Measurements from ENCODE around the gene LRRC8C. TPM values are rescaled to one million over a fixed set of nuclear protein-coding genes. Genes with fewer than 3 reads are reported as not detected.

LRRC8C gene
- total RNA-seq, 1 experiment from 2014 or later = 3.0 TPM

DNA sequence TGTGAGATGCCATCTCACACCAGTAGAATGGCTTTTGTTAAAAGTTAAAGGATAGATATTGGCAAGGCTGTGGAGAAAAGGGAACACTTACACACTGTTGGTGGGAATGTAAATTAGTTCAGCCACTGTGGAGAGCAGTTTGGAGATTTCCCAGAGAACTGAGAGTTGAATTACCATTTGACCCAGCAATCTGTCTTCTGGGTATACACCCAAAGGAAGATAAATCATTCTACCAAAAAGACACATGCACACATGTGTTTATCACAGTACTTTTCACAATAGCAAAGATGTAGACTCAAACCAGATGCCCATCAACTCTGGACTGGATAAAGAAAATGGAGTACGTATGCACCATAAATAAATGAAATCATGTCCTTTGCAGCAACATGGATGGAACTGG is 99.3 kb downstream of the LRRC8C start:
- no peak for DNase-seq (ENCODE audit: low spot score)

DNA sequence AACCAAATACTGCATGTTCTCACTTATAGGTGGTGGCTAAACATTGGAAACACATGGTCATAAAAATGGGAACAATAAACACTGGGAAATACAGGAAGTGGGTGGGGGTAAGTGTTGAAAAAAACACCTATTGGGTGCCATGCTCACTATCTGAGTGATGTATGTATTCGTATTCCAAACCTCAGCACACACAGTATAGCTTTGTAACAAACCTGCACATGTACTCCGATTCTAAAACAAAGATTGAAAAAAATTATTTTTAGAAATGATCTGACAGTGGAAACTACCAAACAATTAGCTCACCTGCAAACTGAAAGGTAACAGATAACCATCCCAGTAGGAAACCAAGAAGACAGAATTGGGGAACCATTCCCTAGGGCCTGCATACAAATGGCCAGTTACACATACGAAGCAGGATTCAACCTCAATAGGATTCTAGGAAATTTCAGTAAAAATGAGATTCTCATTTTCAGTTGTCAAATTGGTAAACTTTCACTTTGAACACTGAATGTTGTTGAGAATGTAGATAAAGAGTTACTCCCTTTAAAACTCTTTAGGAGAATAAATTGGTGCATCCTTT is 99.8 kb downstream of the LRRC8C start:
- DNase-seq (ENCODE audit: low spot score) = no peak

DNA sequence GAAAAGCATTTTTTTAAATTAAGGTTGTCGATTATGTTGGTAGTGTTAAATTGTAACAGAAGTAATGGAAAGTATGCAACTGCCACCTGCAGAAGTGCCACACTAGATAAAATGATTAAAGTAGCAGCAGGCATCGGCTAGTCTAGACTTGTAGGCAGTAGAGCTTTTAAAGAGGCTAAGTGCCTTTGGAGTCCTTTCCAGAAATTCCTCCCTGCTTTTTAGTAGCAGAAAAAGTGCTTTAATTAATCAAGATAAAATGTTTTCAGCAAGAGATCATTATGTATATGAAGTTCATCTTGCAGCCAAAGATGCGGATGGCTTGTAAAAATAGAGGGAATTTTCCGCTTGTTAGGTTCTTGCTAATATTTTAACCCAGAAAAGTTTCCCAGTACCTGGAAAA is 100.8 kb downstream of the LRRC8C start:
- DNase-seq (ENCODE audit: low spot score) = no peak

DNA sequence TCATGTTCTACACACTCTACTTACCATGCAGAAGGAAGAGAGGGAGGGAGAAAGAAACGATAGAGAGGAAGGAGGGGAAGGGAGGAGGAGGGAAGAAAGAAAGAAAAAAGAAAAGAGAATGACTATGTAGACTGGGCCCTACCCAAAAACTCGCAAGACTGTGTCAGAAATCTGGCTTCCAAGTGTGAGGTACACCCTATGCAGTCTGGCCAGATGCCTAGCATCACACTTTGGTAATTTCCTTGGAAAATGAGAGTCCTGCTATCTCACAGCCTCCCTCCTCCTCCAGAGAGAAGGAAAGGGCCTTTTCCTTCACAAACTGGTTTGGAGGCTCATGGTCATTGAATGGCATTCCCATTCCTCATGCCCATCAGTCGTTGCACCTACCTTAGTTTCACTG is 101.5 kb downstream of the LRRC8C start:
- DNase-seq (ENCODE audit: low spot score) = no peak

DNA sequence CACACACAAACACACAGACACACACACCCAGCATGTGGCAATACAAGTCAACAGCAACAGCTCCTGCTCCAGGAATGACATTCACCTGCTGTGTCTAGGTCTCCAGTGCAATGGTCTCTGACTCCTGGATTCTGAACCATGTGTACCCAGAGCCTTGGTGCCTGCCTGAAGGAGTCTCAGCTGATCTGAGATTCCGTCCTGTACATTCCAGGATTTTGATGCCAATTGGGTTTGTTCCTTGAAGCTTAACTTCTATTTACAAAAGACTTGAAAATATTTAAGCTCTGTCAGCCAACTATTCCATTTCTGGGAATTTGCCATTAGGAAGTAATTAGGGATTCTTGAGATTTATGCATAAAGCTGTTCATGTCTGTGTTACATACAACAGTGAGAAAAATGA is 102.6 kb downstream of the LRRC8C start:
- no peak for DNase-seq (ENCODE audit: low spot score)

DNA sequence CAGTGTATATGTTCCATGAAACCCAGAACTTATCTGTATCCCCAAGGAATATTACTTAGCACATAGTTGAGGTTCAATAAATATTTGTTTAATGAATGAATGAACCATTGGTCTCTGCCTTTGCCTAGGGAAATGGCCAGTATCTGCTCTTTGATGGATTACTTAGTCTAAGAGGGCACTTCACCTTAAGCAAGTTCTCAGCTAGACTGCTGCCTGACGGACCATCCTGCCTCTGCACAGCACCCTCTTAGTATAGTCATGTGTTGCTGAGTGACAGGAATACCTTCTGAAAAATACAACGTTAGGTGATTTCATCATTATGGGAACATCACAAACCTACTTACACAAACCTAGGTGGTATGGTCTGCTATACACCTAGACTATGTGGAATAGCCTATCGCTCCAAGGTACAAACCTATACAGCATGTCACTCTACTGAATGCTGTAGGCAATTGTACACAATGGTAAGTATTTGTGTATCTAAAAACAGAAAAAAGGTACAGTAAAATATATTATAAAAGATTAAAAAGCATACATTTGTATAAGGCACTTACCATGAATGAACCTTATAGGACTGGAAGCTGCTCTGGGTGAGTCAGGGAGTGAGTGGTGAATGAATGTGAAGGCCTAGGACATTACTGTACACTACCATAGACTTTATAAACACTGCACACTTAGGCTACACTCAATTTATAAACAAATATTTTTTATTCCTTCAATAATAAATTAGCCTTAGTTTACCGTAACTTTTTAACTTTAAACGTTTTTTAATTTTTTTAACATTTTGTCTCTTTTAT is 104.2 kb downstream of the LRRC8C start:
- DNase-seq (ENCODE audit: low spot score) = no peak

DNA sequence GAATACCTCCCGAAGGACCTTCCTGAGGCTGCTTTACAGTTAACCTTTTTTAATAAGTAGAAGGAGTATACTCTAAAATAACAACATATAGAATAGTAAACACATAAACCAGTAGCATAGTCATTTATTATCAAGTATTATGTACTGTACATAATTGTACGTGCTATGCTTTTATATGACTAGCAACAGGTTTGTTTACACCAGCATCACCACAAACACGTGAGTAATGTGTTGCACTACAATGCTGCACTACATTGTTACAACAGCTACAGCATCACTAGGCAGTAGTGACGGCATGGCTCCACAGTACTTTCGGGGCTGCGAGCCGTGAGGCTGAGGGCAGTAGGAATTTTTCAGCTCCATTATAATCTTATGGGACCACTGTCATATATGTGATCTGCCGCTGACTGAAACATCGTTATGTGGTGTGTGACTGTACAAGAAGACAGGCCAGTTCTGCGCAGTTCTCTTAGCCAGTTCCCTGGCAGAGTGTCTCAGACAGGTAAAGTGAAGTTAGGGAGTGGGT is 105.1 kb downstream of the LRRC8C start:
- no peak for DNase-seq (ENCODE audit: low spot score)

DNA sequence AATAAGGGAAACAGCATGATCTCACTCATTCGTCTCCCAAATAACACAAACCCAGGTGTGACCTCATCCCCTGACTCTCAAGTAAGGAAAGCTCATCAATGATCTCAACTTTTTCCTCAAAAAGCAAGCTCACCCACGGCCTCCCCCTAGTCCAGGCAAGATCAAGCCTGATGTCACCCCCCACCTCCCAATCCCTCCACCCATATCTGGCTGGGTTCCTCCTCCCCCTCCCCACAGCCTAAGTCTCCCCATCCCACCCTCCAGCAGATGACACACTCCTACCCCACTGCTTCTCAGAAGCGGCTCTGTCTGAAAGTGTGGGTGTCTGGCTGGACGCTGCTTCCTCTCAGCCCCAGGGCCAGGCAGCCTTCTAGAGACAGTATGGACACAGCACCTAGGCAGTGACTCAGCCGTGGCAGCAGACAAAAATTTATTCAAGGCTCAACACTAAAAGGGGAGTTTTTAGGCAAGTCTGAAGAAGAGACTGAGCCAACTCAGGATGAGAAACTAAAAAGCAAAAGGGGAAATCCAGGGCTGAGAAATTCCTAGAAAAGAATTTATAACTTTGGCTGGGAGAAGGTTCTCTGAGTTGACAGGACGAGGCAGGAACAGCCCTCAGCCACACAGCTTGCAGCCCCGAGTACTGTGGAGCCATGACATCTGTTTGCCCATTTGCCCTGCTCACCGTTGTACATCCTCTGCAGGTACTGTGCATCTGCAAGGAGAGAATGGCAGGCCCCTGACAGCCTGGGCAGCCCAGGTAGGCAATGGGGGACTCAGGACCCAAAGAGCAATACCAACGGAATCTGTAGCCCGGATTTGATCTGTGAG is 106.3 kb downstream of the LRRC8C start:
- peak; percentile 24 for DNase-seq (ENCODE audit: low spot score)

DNA sequence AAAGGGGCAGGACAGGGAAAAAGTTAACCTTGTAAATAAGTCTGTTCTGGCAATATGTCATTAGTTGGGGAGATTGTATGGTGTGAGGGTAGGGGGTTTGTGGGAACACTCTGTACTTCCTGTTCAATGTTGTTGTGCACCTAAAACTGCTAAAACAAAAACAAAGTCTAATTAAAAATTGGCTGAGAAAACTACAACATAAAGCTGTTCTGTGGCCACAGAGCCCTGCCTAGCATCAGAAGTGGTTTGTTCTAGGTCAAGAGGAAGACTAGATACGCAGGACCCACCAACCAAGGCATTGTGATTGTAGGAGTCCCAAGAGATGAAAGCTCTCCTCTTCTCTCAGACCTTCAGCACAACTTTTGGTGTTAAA is 106.9 kb downstream of the LRRC8C start:
- DNase-seq (ENCODE audit: low spot score) = no peak

DNA sequence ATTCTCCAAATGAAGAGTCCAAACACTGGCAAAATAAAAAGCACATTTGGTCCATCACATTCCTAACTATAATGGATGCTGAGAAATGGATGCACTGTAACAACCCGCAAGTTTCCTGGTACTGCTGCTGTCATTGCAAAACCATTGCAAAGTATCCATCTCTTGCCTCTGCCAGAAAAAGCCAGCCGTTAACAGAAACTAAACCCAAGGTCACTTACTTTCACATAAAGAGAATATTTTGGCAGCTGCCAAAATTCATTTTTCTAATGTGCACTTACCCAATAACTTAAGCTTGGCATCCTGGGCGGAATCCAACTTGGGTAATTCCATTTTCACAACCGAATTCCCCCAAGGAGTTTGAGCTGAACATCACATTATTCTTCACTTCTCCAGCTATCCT is 110.9 kb downstream of the LRRC8C start:
- no peak for DNase-seq (ENCODE audit: low spot score)

DNA sequence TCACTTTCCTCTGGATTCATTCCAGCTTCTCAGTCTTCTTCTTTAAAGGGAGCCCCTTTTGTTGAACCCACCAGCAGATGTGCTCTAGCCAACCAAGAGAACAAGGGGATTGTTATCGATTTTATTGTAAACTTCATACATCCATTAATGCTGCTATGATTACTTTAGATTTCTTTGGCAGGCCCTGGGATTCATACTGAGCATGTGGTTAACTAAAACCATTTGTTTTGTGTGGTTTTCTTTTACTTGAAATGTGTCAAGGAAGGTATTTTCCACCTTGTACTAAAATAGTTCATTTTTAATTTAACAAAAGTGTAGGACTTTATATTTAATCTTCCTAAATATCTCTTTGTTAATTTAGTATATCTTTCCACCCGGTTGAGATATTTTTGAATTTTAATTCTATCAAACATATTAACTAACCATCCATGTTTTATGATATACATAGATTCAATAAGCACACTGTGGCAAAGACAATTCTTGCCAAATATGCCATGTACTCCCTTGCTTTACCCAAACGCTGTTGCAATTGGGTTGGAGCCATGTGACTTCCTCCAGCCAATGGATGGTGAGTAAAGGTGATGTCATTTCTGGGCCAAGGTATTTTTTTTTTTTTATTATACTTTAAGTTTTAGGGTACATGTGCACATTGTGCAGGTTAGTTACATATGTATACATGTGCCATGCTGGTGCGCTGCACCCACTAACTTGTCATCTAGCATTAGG is 113.7 kb downstream of the LRRC8C start:
- DNase-seq (ENCODE audit: low spot score) = no peak

DNA sequence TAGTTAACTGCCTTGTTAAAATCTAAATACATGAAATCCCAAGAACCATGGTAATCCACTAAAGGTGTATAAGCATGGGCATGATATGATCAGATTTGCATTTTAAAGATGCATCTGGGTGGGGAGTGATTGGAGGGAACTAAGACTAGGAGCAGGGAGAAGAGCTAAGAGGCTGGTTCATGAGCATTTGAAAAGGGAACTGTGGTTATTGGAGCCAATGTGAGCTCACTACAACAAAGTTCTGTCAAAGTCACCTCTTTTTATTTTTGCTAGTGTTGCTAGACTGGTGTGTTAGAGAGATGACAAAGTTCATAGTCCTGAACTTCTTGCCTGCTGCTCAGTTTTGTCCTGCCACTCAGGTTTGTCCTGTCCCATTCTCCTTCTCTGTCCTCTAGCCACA is 120.8 kb downstream of the LRRC8C start:
- DNase-seq (ENCODE audit: low spot score) = no peak

DNA sequence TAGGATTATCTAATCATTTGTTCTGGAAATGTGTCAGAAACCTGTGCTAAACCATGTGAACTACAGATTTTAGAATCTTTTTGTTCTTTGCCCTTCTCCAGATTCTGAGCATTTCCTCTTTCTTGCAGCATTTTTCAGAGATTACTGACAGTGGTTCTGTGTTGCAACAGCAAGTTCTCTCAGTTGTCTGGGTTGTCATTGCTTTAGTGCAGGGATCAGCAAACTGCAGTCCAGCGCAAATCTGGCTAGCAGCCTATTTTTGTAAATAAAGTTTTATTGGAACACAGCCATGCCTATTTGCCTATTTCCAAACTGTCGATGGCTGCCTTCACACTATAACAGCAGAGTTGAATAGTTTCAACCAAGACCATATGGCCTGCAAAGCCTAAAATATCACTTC is 121.6 kb downstream of the LRRC8C start:
- no peak for DNase-seq (ENCODE audit: low spot score)

DNA sequence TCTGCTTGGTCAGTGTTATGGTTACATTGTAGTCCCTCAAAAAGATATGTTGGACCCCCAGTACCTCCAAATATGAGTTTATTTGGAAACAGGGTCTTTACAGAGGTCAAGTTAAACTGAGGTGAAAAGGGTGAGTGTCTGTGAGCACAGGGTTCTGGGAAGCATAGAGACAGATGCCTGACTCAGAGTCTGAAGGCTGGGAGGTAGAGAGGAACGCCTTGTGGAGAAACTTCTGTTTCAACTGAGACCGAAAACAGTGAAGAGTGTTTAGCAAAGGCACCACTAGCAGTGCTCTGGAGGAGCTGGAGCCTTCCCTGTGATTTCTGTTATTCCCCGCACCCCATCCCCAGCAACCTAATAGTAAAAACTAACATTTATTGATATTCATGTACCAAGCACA is 122.7 kb downstream of the LRRC8C start:
- no peak for DNase-seq (ENCODE audit: low spot score)

DNA sequence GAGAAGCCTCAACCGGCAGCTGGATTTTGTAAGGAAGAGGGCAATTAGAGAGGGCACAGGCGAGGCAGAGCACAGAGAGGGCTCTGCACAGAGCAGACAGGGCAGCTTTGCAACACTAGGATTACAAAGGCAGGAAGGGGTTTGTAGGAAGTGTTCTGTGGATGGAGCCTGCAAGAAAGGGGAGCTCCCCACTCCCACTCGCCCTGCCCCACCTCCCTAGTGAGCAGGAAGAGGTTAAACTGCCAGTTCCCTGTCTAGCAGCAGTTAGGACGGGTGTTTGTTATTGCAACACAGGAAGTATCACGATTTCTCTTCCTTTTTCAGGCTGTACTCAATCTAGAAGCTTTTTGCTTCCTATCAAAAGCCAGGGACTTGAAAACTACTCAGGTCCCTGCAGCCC is 124.6 kb downstream of the LRRC8C start:
- DNase-seq (ENCODE audit: low spot score) = no peak

DNA sequence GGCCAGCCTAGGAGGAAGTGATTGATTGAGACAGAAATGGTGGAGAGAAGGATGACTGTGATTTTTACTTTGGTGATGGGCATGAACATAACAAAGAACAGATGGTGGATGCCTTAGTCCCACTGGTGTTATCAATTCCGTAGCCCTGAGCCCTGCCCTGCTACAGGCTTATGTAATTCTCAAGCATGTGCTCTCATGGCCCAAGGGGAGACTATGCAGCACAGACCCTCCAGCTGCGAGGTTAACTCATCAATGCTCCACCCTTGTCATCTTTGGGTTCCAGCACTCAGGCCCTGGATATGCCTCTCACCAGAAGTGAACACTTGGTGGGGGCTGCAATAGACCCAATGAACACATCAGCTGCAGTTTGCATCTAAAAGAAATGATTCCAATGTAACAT is 125.2 kb downstream of the LRRC8C start:
- no peak for DNase-seq (ENCODE audit: low spot score)

DNA sequence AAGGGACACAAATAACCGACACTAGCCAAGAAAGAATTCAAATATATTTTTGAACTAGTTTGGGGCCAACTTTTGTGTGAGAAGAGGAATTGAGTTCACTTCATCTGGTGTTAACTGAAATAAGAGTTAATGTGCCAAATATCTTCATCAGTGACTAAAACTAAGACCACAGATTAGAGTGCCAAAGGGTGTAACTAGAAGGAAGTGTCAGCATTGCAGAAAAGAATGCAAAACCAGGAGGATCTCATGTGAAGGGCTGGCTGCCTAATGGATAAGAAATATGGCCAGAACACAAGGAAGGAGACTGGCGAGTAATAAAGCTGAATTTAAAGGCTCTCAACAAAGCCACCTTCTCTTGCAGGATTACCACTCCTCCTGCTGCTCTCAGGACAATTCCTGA is 126.1 kb downstream of the LRRC8C start:
- DNase-seq (ENCODE audit: low spot score) = no peak

DNA sequence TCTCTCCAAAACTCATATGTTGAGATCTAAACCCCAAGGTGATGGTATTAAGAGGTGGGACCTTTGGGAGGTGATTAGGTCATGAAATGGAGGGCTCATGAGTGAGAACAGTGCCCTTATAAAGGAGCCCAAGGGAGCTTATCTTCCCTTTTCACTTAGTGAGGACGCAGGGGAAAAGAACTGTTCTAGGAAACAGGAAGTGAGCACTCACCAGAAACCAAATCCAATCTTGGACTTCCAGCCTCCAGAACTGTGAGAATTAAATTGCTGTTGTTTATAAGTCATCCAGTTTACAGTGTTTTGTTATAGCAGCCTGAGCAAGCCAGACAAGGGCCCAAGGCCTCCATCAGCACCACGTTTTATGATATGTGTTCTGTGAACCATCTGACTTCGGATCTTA is 127.6 kb downstream of the LRRC8C start:
- DNase-seq (ENCODE audit: low spot score) = no peak

DNA sequence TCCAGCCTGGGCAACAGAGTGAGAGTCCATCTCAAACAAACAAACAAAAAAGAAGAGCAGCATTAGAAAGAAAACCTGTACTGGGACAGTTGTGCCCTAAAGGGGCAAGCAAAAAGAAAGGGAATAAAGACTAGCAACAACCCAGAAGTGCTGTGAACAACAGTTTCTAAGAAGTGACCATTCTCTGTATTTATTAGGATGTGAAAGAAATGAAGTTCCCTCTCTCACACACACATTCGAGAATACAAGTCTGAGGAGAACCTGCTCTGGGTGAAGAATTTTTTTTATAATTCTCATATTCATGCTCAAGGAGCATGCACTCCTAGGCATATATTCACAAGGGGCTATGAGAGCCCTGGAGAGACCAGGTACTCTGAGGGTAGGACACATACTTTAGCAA is 128.4 kb downstream of the LRRC8C start:
- no peak for DNase-seq (ENCODE audit: low spot score)

DNA sequence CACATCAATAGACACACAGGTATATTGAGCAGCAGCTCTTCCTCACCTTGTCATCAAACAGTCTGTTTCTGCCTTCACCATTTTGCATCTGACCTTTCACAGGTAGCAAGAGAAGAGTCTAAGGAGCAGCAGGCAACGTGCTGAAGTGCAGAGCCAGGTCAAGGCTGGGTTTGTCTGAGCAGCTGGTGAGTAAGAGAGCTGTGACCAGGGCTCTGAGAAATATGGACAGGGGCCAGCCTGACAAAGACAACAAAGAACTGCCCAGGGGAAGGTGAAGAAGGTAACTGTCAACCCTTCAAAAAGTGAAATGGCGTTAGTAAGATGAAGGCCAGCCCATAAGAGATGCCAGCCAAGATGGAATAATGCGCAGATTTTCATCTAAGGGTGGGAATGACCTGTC is 129.0 kb downstream of the LRRC8C start:
- DNase-seq (ENCODE audit: low spot score) = no peak

DNA sequence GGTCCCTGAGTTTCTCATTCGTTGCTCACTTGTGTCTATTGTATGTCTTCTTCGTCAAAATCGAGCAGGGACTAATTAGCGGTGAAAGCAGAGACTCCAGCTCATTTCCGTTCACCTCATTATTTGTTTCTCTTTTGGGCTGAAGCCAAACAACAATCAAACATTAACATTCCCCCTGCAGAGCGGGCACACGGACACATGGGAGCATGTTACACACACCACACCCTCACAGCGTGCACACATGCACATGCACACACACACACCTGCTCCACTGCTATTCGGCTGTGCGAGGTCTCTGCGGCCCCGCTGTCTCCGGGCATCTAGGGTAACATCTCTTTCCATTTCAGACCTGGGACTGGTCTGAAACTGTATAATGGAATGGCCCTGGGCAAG is 129.5 kb downstream of the LRRC8C start:
- no peak for DNase-seq (ENCODE audit: low spot score)

Data from A172 (cell line).